ENCODE data around the gene ACVR1. TPM values are rescaled to one million over a fixed set of nuclear protein-coding genes. Genes with fewer than 3 reads are reported as not detected.
"Not testable (repeated sequence)": the region's sequence is repeated elsewhere in the genome, so short reads cannot be mapped to it uniquely, and the experiment has no call there.

The ACVR1 gene
- total and polyA plus RNA-seq, 8 donors = 27.3 to 37.7 (median 31.8) TPM

DNA sequence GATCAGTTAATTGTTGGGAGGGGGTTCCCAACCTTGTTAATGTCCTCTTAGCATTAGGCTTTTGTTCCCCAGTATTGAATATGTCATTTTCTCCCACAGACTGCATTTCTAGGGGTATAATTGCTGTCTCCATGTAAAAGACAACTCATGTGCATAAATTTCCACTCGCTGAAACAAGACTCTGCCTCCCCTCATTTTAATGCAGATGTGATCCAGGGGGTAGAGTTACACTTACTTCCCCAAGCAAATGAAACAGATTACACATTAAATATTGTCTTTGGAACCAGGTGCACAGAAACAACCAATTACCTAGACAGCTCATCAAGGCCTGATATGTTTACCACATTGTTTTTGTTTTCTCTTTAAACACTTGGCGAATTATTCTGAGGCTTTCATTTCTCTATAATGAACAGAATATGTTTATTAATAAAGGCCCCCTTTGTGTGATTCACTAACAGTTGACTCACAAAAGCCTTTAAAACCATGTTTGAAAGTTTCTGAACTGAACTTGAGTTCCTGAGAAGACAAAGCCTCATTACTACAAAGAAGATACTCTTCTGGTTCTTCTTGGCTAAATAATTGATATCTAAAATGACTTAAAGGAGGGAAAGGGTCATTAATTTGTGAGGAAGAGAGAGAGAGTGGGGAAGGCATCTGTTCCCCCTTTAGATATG is 15.0 kb upstream of the ACVR1 start:
- TF ChIP-seq CTCF (IDR thresholded peaks at IDR 0.05) = no peak
- no peaks in the 10 kb centered on the region for H3K27me3 ChIP-seq
- ATAC-seq (no peak), DNase-seq (no peak)
- no peak overlapping the region for H3K27ac ChIP-seq
- H3K36me3 ChIP-seq = no peaks in the 10 kb centered on the region
- no peaks in the 10 kb centered on the region for H3K9me3 ChIP-seq
- H3K4me1 ChIP-seq = no peaks in the 10 kb centered on the region
- no peak overlapping the region for H3K4me3 ChIP-seq
- intact Hi-C loops (cut with DNase I) = no loop called here

GRCh38 chr2:157887946-157888345 is 11.8 kb upstream of the ACVR1 start:
- intact Hi-C loops (cut with DNase I) = no loop called here
- Histone ChIP-seq H3K4me3 (no peak overlapping the region), H3K9me3 (no peaks in the 10 kb centered on the region), H3K4me1 (no peaks in the 10 kb centered on the region), H3K27ac (no peak overlapping the region), H3K27me3 (no peaks in the 10 kb centered on the region), H3K36me3 (no peaks in the 10 kb centered on the region)
- TF ChIP-seq CTCF (IDR thresholded peaks at IDR 0.05) = no peak
- no peak for ATAC-seq
- no peak for DNase-seq

GRCh38 chr2:157884533-157884932 is 8.4 kb upstream of the ACVR1 start:
- DNase-seq; H3K4me1 ChIP-seq; H3K27ac ChIP-seq; H3K27me3 ChIP-seq; intact Hi-C loops (cut with DNase I); H3K36me3 ChIP-seq; ATAC-seq; H3K9me3 ChIP-seq; H3K4me3 ChIP-seq: not testable (repeated sequence)

DNA sequence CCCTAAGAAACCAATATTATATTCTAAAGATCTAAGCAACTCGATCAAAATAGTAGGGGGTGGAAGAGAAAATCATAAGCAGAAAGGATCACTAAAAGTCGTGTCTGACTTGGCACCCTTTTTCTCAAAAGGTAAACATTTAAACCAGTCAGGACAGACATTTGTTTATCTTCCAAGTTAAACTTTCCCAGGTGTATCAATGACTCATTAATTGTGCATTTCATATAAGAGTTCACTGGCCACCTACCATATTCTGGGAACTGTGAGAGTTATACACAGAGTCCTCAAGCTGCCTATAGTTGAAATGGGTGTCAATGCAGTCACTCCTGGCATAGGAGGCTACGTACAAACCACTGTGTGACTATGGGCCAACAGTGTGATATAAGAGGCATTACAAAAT is 4.8 kb upstream of the ACVR1 start:
- no peaks in the 10 kb centered on the region for H3K36me3 ChIP-seq
- H3K27me3 ChIP-seq = peaks cover 0 to 13% of the 10 kb centered on the region in 2 donors
- no peak for ATAC-seq
- TF ChIP-seq CTCF (IDR thresholded peaks at IDR 0.05) = no peak
- H3K4me3 ChIP-seq = no peak overlapping the region
- peaks cover 3 to 7% of the 10 kb centered on the region in 2 donors for H3K4me1 ChIP-seq
- intact Hi-C loops (cut with DNase I) = no loop called here
- DNase-seq = no peak
- no peak overlapping the region for H3K27ac ChIP-seq
- no peaks in the 10 kb centered on the region for H3K9me3 ChIP-seq

- H3K27me3 ChIP-seq = peaks cover 0 to 26% of the 10 kb centered on the region in 2 donors
- no peaks in the 10 kb centered on the region for H3K36me3 ChIP-seq
- DNase-seq (no peak), ATAC-seq (no peak)
- H3K4me3 ChIP-seq = no peak overlapping the region
- H3K4me1 ChIP-seq = peaks cover 14 to 22% of the 10 kb centered on the region in 2 donors
- H3K27ac ChIP-seq = no peak overlapping the region
- no peak for TF ChIP-seq CTCF (IDR thresholded peaks at IDR 0.05)
- H3K9me3 ChIP-seq = no peaks in the 10 kb centered on the region
- intact Hi-C loops (cut with DNase I) = loop anchor here in 1 of 2 donors (10.0 kb wide), 1 partner anchor 93 kb away; no protein-coding TSS in a partner anchor
These were observed 1.8 kb upstream of the ACVR1 start for GRCh38 chr2:157877761-157878400.
